ENCODE measurements around the gene PRAMEF1. TPM values are rescaled to one million over a fixed set of nuclear protein-coding genes. Genes with fewer than 3 reads are reported as not detected.

Gene PRAMEF1
- total and polyA plus RNA-seq, 10 donors, result not detected

- H3K27ac ChIP-seq, result no peak overlapping the region
- intact Hi-C loops (cut with DNase I; ENCODE audit: low total_unique reads), result no loop called here
- WGBS, 5 donors, result 79 to 90% (median 84%) methylated on average over 4 to 5 of the region's 5 CpGs
- H3K27me3 ChIP-seq (replicated peaks in 1 of 7), result peaks cover 0 to 41% (median 8%) of the 10 kb centered on the region in 7 donors
- H3K9me3 ChIP-seq, result no peaks in the 10 kb centered on the region
- no peak overlapping the region for H3K4me3 ChIP-seq
- no peak for TF ChIP-seq POLR2AphosphoS5 (IDR thresholded peaks at IDR 0.05)
- TF ChIP-seq POLR2A (IDR thresholded peaks at IDR 0.05), result no peak
- TF ChIP-seq CTCF (IDR thresholded peaks at IDR 0.05 in 8 of 11, conservative IDR thresholded peaks at IDR 0.05 in 3 of 11), result no peak
- no peak for DNase-seq
- H3K36me3 ChIP-seq, result no peaks in the 10 kb centered on the region
- no peaks in the 10 kb centered on the region for H3K4me1 ChIP-seq
Measured at GRCh38 chr1:12774801-12775345, 16.3 kb upstream of the PRAMEF1 start.

GRCh38 chr1:12775443-12775842, 15.8 kb upstream of the PRAMEF1 start:
- intact Hi-C loops (cut with DNase I; ENCODE audit: low total_unique reads), result no loop called here
- no peaks in the 10 kb centered on the region for H3K36me3 ChIP-seq
- 68 to 85% (median 76%) methylated on average over 8 of the region's 8 CpGs for WGBS, 5 donors
- H3K4me3 ChIP-seq, result no peak overlapping the region
- H3K27ac ChIP-seq, result no peak overlapping the region
- no peaks in the 10 kb centered on the region for H3K4me1 ChIP-seq
- no peak for DNase-seq
- H3K9me3 ChIP-seq, result no peaks in the 10 kb centered on the region
- H3K27me3 ChIP-seq (replicated peaks in 1 of 7), result peaks cover 0 to 35% (median 2%) of the 10 kb centered on the region in 7 donors
- TF ChIP-seq POLR2AphosphoS5 (IDR thresholded peaks at IDR 0.05) (no peak), CTCF (IDR thresholded peaks at IDR 0.05 in 8 of 11, conservative IDR thresholded peaks at IDR 0.05 in 3 of 11) (no peak), POLR2A (IDR thresholded peaks at IDR 0.05) (no peak)

- no peaks in the 10 kb centered on the region for H3K9me3 ChIP-seq
- H3K4me1 ChIP-seq, result no peaks in the 10 kb centered on the region
- H3K36me3 ChIP-seq, result no peaks in the 10 kb centered on the region
- 86 to 92% (median 89%) methylated on average over 8 to 15 of the region's 15 CpGs for WGBS, 5 donors
- H3K27me3 ChIP-seq (replicated peaks in 1 of 7), result peaks cover 0 to 20% (median 0%) of the 10 kb centered on the region in 7 donors
- no peak overlapping the region for H3K27ac ChIP-seq
- DNase-seq, result no peak
- TF ChIP-seq POLR2A (IDR thresholded peaks at IDR 0.05), result no peak
- no peak for TF ChIP-seq POLR2AphosphoS5 (IDR thresholded peaks at IDR 0.05)
- TF ChIP-seq CTCF (IDR thresholded peaks at IDR 0.05 in 8 of 11, conservative IDR thresholded peaks at IDR 0.05 in 3 of 11), result no peak
- H3K4me3 ChIP-seq, result no peak overlapping the region
- intact Hi-C loops (cut with DNase I; ENCODE audit: low total_unique reads), result no loop called here
Measured at GRCh38 chr1:12776801-12777557, 14.2 kb upstream of the PRAMEF1 start.

- DNase-seq, result no peak
- H3K4me3 ChIP-seq, result no peak overlapping the region
- intact Hi-C loops (cut with DNase I; ENCODE audit: low total_unique reads), result no loop called here
- H3K27ac ChIP-seq, result no peak overlapping the region
- no peaks in the 10 kb centered on the region for H3K4me1 ChIP-seq
- WGBS, 5 donors, result 80 to 90% (median 88%) methylated on average over 4 of the region's 4 CpGs
- H3K9me3 ChIP-seq, result peaks cover 0 to under 1% (median under 1%) of the 10 kb centered on the region in 8 donors
- no peaks in the 10 kb centered on the region for H3K36me3 ChIP-seq
- peaks cover 0 to 15% (median 0%) of the 10 kb centered on the region in 7 donors for H3K27me3 ChIP-seq (replicated peaks in 1 of 7)
- TF ChIP-seq POLR2A (IDR thresholded peaks at IDR 0.05) (no peak), POLR2AphosphoS5 (IDR thresholded peaks at IDR 0.05) (no peak), CTCF (IDR thresholded peaks at IDR 0.05 in 8 of 11, conservative IDR thresholded peaks at IDR 0.05 in 3 of 11) (no peak)
Measured at GRCh38 chr1:12778061-12778460, 13.1 kb upstream of the PRAMEF1 start.
